Calu3 (cell line): ENCODE measurements around the gene CNOT6. TPM values are rescaled to one million over a fixed set of nuclear protein-coding genes. Genes with fewer than 3 reads are reported as not detected.

Source experiments
- BruUV-seq: library from RNA; stranded (reverse); fragments of 400-500 nt; replicated peaks from 2 replicates; lab custom pipeline; 2021; lab: Mats Ljungman, UMichigan
- CTCF ChIA-PET: fragments of 300-600 bp; sonication (Branson Sonifier 250); formaldehyde crosslinking; loops from one replicate; lab custom pipeline; 2022; ENCODE audit warnings: antibody characterized with exemption; lab: Charles Lee
- DNase-seq: peaks from one replicate; pipeline ENCODE4 v3.0.0; 2022
- H3K27ac Mint-ChIP-seq: one replicate; pipeline ENCODE4 v1.8.0; 2022; ENCODE audit warnings: mixed read lengths; ENCODE audit not compliant: unreplicated experiment
- H3K27me3 Mint-ChIP-seq: one replicate; pipeline ENCODE4 v1.8.0; 2022; ENCODE audit warnings: mixed read lengths; ENCODE audit not compliant: unreplicated experiment
- H3K36me3 Mint-ChIP-seq: one replicate; pipeline ENCODE4 v1.8.0; 2022; ENCODE audit warnings: mild to moderate bottlenecking, moderate library complexity, mixed read lengths; ENCODE audit not compliant: insufficient read depth, unreplicated experiment
- H3K4me1 Mint-ChIP-seq: one replicate; pipeline ENCODE4 v1.8.0; 2022; ENCODE audit warnings: mild to moderate bottlenecking, low read depth, mixed read lengths; ENCODE audit not compliant: unreplicated experiment
- H3K4me3 Mint-ChIP-seq: one replicate; pipeline ENCODE4 v1.8.0; 2022; ENCODE audit warnings: mild to moderate bottlenecking, low read depth, moderate library complexity, mixed read lengths; ENCODE audit not compliant: unreplicated experiment
- H3K9me3 Mint-ChIP-seq: one replicate; pipeline ENCODE4 v1.8.0; 2022; ENCODE audit warnings: low read depth, mixed read lengths; ENCODE audit not compliant: unreplicated experiment
- CTCF ChIP-seq: fragments of 200-600 bp; IDR thresholded peaks from one replicate; pipeline ENCODE4 v1.8.0; 2022; ENCODE audit warnings: antibody characterized with exemption; ENCODE audit not compliant: unreplicated experiment
- intact Hi-C: fragments of 100-400 bp; cut with micrococcal nuclease; formaldehyde crosslinking; loops from one replicate; pipeline ENCODE4 v1.10.0; 2022; ENCODE audit not compliant: unreplicated experiment
- total RNA-seq: library from RNA; stranded (reverse); gene quantifications from 2 replicates; pipeline ENCODE4 v1.2.3, GENCODE V29; 2022

The CNOT6 gene
- total RNA-seq, 1 experiment from 2014 or later, result 57.1 TPM

- TF ChIP-seq CTCF, result no peak
- intact Hi-C loops, result no loop called here
- BruUV-seq, result no TSS peak
- no peak for DNase-seq
- Mint-ChIP-seq H3K4me1 (no peaks in the 10 kb centered on the region), H3K4me3 (no peak overlapping the region), H3K9me3 (no peaks in the 10 kb centered on the region), H3K27ac (no peak overlapping the region), H3K36me3 (peaks cover 8% of the 10 kb centered on the region), H3K27me3 (no peaks in the 10 kb centered on the region)
- CTCF ChIA-PET, result interaction anchor here (0.7 to 1.6 kb wide), 2 partner anchors 36 to 95 kb away, joined by 3 read pairs; no protein-coding TSS in a partner anchor
These were observed 81.4 kb downstream of the CNOT6 start for GRCh38 chr5:180575571-180575970.

GRCh38 chr5:180580681-180581080 lies 86.5 kb downstream of the CNOT6 start:
- Mint-ChIP-seq H3K4me1 (no peaks in the 10 kb centered on the region), H3K27ac (no peak overlapping the region), H3K27me3 (peaks cover 9% of the 10 kb centered on the region), H3K9me3 (no peaks in the 10 kb centered on the region), H3K4me3 (no peak overlapping the region), H3K36me3 (peaks cover 8% of the 10 kb centered on the region)
- CTCF ChIA-PET, result no interaction called here
- DNase-seq, result no peak
- no TSS peak for BruUV-seq
- intact Hi-C loops, result no loop called here
- no peak for TF ChIP-seq CTCF

- intact Hi-C loops, result no loop called here
- TF ChIP-seq CTCF, result no peak
- CTCF ChIA-PET, result no interaction called here
- H3K27ac Mint-ChIP-seq, result no peak overlapping the region
- H3K36me3 Mint-ChIP-seq, result peaks cover 6% of the 10 kb centered on the region
- BruUV-seq, result no TSS peak
- DNase-seq, result no peak
- H3K4me1 Mint-ChIP-seq, result no peaks in the 10 kb centered on the region
- H3K4me3 Mint-ChIP-seq, result no peak overlapping the region
- peaks cover 29% of the 10 kb centered on the region for H3K27me3 Mint-ChIP-seq
- no peaks in the 10 kb centered on the region for H3K9me3 Mint-ChIP-seq
These were observed 89.6 kb downstream of the CNOT6 start for GRCh38 chr5:180583738-180584137.

GRCh38 chr5:180586204-180586603 lies 92.0 kb downstream of the CNOT6 start:
- no peaks in the 10 kb centered on the region for H3K9me3 Mint-ChIP-seq
- CTCF ChIA-PET, result no interaction called here
- no peak overlapping the region for H3K4me3 Mint-ChIP-seq
- H3K36me3 Mint-ChIP-seq, result no peaks in the 10 kb centered on the region
- no peak for DNase-seq
- BruUV-seq, result no TSS peak
- H3K4me1 Mint-ChIP-seq, result no peaks in the 10 kb centered on the region
- TF ChIP-seq CTCF, result no peak
- H3K27me3 Mint-ChIP-seq, result peaks cover 46% of the 10 kb centered on the region
- no peak overlapping the region for H3K27ac Mint-ChIP-seq
- intact Hi-C loops, result no loop called here
